Psoas muscle (tissue), 8 donors: ENCODE measurements around the gene SEMA3C. TPM values are rescaled to one million over a fixed set of nuclear protein-coding genes. Genes with fewer than 3 reads are reported as not detected.
A peak's percentile ranks its signal among the peaks of the same experiment; 100 is the strongest.

ENCODE experiments used
- ATAC-seq, 4 donors: fragments of 200-7000 bp; cut with Tn5 transposase; one replicate each; pipeline ENCODE4 v1.9.1; 2020; ENCODE audit warnings: moderate library complexity in 3 of 4, mild to moderate bottlenecking in 2 of 4
- DNase-seq, 2 donors: peaks; one replicate each; pipeline ENCODE4 v3.0.0-alpha.2; 2020
- H3K27ac ChIP-seq: fragments of 200-600 bp; one replicate; pipeline ENCODE4 v1.8.0; 2022
- H3K27me3 ChIP-seq, 3 donors: fragments of 200-600 bp in 1 of 3; one replicate each; pipeline versions ENCODE4 v1.6.1 to v1.8.0; 2013 to 2022; ENCODE audit warnings: low read length in 2 of 3, mild to moderate bottlenecking in 2 of 3, moderate library complexity in 1 of 3; ENCODE audit not compliant: insufficient read depth in 3 of 3
- H3K36me3 ChIP-seq, 2 donors: fragments of 200-600 bp in 1 of 2; one replicate each; pipeline versions ENCODE4 v1.6.1 to v1.8.0; 2013 to 2022; ENCODE audit warnings: low read depth in 1 of 2, mild to moderate bottlenecking in 1 of 2, moderate library complexity in 1 of 2; ENCODE audit not compliant: insufficient read depth in 1 of 2
- H3K4me1 ChIP-seq: fragments of 200-600 bp; one replicate; pipeline ENCODE4 v1.8.0; 2022
- H3K4me3 ChIP-seq: fragments of 200-600 bp; one replicate; pipeline ENCODE4 v1.8.0; 2022; ENCODE audit warnings: mild to moderate bottlenecking
- H3K9me3 ChIP-seq: fragments of 200-600 bp; one replicate; pipeline ENCODE4 v1.8.0; 2022
- WGBS, 3 donors: extraction: QIAGEN DNeasy Blood & Tissue Kit; methylation state at CpG; one replicate each; pipeline versions ENCODE4 v1.1.6 to v1.1.7; 2013; 5-methylcytosine and 5-hydroxymethylcytosine counted together
- intact Hi-C, 2 donors: fragments of 100-400 bp; cut with DNase I; formaldehyde crosslinking; loops; one replicate each; pipeline versions ENCODE4 v1.11.0 to v1.14.2; 2022
- polyA plus RNA-seq, 3 donors: library from polyadenylated mRNA; stranded (reverse); fragments of 200-250 nt; gene quantifications; one replicate each; pipeline ENCODE4 v1.2.3, GENCODE V29; 2013
- total RNA-seq, 4 donors: library from RNA; stranded (reverse); fragmentation: NEBNext Ultra II Directional in 2 of 4; extraction: Animal tissue kit (Norgen Biotek cat#: 25700) in 2 of 4; gene quantifications; one replicate each; pipeline versions ENCODE4 v1.2.1 to v1.2.4, GENCODE V29; 2021 to 2023
- TF ChIP-seq, protein P1 (sequence below): fragments of 200-600 bp; IDR thresholded peaks from one replicate; pipeline ENCODE4 v1.8.0; 2022; ENCODE audit warnings: antibody characterized with exemption
- donor health status: healthy with polysubstance abuse.
- donor health status: DM: no; HTN: no; CAD: no; lungs with moderate emphysema.
- donor health status: Bipolar disorder and iron deficiency.
- donor health status: healthy.
- donor health status: DM: yes; HTN: yes; CAD: no.
- donor health status: DM: no; HTN: no; CAD: no.
- donor health status: DM: no; HTN: no; CAD: no.
- donor health status: DM: yes; HTN: yes; CAD: no.

The SEMA3C gene
- total and polyA plus RNA-seq, 7 donors: 6.6 to 63.1 (median 18.3) TPM

DNA sequence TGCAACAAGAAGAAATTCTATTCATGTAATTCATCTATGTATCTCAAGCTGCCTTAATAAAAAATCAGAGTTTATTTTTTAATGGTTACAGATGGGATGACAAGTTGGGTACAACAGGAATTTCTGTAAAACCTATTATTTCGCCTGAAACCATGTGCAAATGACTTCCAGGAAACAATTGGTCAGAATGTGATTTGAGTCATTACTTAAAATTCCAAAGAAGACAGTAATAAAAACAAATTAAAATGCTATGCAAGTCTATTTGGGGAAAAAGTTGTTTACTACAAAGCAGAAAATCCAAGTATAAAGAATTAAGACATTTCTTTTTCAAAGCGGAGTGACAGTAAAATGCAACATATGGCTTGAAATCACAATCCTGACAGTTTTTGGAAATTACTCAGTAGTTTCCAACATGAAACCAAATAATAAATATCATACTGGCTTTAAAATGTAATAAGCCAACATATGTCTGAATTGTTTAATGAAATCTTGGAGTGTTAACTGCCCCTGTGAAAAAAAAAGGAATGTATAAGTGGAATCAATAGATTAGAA is 41.5 kb upstream of the SEMA3C start:
- no peak for DNase-seq
- WGBS, 3 donors: 75 to 83% (median 76%) methylated on average over 2 of the region's 2 CpGs
- TF ChIP-seq, protein P1, sequence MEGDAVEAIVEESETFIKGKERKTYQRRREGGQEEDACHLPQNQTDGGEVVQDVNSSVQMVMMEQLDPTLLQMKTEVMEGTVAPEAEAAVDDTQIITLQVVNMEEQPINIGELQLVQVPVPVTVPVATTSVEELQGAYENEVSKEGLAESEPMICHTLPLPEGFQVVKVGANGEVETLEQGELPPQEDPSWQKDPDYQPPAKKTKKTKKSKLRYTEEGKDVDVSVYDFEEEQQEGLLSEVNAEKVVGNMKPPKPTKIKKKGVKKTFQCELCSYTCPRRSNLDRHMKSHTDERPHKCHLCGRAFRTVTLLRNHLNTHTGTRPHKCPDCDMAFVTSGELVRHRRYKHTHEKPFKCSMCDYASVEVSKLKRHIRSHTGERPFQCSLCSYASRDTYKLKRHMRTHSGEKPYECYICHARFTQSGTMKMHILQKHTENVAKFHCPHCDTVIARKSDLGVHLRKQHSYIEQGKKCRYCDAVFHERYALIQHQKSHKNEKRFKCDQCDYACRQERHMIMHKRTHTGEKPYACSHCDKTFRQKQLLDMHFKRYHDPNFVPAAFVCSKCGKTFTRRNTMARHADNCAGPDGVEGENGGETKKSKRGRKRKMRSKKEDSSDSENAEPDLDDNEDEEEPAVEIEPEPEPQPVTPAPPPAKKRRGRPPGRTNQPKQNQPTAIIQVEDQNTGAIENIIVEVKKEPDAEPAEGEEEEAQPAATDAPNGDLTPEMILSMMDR: no peak
- H3K9me3 ChIP-seq: no peaks in the 10 kb centered on the region
- no peaks in the 10 kb centered on the region for H3K36me3 ChIP-seq
- no peaks in the 10 kb centered on the region for H3K27me3 ChIP-seq
- no peak overlapping the region for H3K4me3 ChIP-seq
- H3K27ac ChIP-seq: no peak overlapping the region
- no peaks in the 10 kb centered on the region for H3K4me1 ChIP-seq
- no peak for ATAC-seq
- intact Hi-C loops: no loop called here

DNA sequence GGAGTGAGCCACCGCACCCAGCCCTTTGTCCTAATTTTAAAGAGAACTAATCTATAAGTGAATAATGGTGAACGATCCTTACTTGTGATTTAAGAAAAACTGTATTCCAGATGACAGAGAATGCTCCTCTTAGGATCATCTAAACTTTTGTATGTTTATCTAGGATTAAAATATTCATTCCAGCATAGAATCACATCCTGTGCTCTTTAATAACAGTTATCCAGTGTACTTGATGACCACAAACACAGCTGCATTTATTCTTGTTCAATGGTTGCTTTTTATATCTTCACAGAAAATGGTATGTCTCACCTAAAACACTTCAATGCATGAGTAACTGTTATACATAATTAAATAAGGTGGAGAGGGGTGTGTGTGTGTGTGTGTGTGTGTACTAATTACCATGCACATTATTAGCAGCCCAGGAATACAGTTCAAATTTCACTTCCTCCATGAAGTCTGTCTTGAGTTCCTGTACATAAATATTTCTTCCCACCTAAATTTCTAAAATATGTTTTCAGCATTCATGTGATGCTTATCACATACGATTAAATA is 38.5 kb upstream of the SEMA3C start:
- DNase-seq (no peak), ATAC-seq (no peak)
- intact Hi-C loops: no loop called here
- H3K4me1 ChIP-seq: peaks cover 3% of the 10 kb centered on the region
- no peaks in the 10 kb centered on the region for H3K36me3 ChIP-seq
- H3K27ac ChIP-seq: no peak overlapping the region
- no peaks in the 10 kb centered on the region for H3K27me3 ChIP-seq
- 81 to 93% (median 85%) methylated on average over 3 of the region's 3 CpGs for WGBS, 3 donors
- no peak overlapping the region for H3K4me3 ChIP-seq
- no peaks in the 10 kb centered on the region for H3K9me3 ChIP-seq
- TF ChIP-seq, protein P1: no peak

DNA sequence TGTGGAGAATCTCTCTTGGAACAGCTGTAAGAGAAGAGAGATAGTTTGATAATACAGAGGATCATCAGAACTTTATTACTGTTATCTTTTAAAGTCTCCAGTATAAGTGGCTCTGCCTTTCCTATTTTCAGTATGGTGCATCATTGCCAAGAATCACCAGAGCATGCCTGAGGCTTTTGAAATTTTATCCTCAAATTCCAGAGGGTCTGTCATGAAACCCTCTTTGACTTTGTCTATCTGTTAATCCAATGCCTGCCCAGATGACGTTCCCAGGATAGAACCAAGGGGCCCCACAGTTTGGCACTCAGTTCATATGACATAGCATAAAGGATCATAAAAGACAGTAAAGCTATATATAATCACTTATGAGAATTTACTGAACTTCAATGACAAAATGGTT is 35.3 kb upstream of the SEMA3C start:
- Histone ChIP-seq H3K4me1 (peaks cover 17% of the 10 kb centered on the region), H3K27me3 (no peaks in the 10 kb centered on the region), H3K27ac (no peak overlapping the region), H3K36me3 (no peaks in the 10 kb centered on the region), H3K9me3 (no peaks in the 10 kb centered on the region), H3K4me3 (no peak overlapping the region)
- WGBS, 3 donors: 17 to 29% (median 24%) methylated on average over 1 of the region's 1 CpG
- DNase-seq: no peak
- no peak for ATAC-seq
- TF ChIP-seq, protein P1: no peak
- intact Hi-C loops: no loop called here

DNA sequence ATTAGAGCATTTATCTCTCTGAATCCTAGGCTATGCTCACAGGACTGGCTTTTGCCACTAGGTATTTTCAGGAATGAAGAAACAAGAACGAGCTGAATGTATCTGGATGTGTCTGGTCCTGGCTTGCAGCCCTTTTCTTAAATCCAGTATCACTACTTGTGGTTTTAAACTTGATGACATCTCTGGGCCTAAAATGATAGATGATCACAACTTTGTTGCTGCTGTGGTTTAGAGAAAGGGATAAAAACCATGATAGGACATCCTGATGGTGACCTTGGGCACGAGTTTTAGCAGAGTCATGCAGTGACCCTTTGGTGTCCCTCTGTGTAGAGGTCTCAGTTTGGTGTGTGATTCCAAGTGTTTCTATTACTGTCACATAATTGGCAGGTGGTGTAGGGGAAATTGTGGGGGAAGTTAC is 31.7 kb upstream of the SEMA3C start:
- H3K27ac ChIP-seq: peak overlapping the region; percentile 64

More for the DNA sequence above, 31.7 kb upstream of the SEMA3C start:
- intact Hi-C loops: no loop called here
- 7 to 9% (median 8%) methylated on average over 2 of the region's 2 CpGs for WGBS, 3 donors
- no peak for DNase-seq
- no peaks in the 10 kb centered on the region for H3K36me3 ChIP-seq
- ATAC-seq: peak; percentile 60 to 95 (median 66)
- H3K4me1 ChIP-seq: peaks cover 17% of the 10 kb centered on the region
- TF ChIP-seq, protein P1: no peak
- no peak overlapping the region for H3K4me3 ChIP-seq
- H3K27me3 ChIP-seq: no peaks in the 10 kb centered on the region
- no peaks in the 10 kb centered on the region for H3K9me3 ChIP-seq
